IMR-90 (cell line): ENCODE measurements around the gene SLC35A4. TPM values are rescaled to one million over a fixed set of nuclear protein-coding genes. Genes with fewer than 3 reads are reported as not detected.

Experiments used
- ATAC-seq: fragments of 200-7000 bp; cut with Tn5 transposase; 2 replicates; pipeline ENCODE4 v1.9.1; 2020; ENCODE audit warnings: low read depth, mild to moderate bottlenecking, moderate library complexity
- BruUV-seq: library from RNA; stranded (reverse); fragments of 400-500 nt; replicated peaks from 2 replicates; lab custom pipeline; 2021; lab: Mats Ljungman, UMichigan
- CTCF ChIA-PET: fragments of 300-600 bp; formaldehyde crosslinking; extraction: SDS; loops from one replicate; lab custom pipeline; 2021; ENCODE audit warnings: antibody characterized with exemption; lab: Yijun Ruan, JAX
- POLR2A ChIA-PET: fragments of 300-600 bp; sonication (Branson Sonifier 250); formaldehyde crosslinking; loops from one replicate; lab custom pipeline; 2022; ENCODE audit warnings: antibody characterized with exemption; ENCODE audit not compliant: unreplicated experiment; lab: Charles Lee
- DNase-seq: peaks from one replicate; pipeline ENCODE4 v3.0.0; 2013
- H2AFZ ChIP-seq: replicated peaks from 2 replicates; pipeline ENCODE3; 2013; ENCODE audit warnings: low read length, mild to moderate bottlenecking; ENCODE audit not compliant: poor library complexity
- H2AK5ac ChIP-seq: 2 replicates; pipeline ENCODE4 v1.6.1; 2013; ENCODE audit warnings: low read depth, low read length, inconsistent platforms
- H2AK9ac ChIP-seq: replicated peaks from 2 replicates; pipeline ENCODE3; 2013; ENCODE audit warnings: mild to moderate bottlenecking, low read depth, low read length, moderate library complexity; ENCODE audit not compliant: poor library complexity
- H2BK120ac ChIP-seq: 2 replicates; pipeline ENCODE4 v1.6.1; 2013; ENCODE audit warnings: low read depth, low read length, inconsistent platforms
- H2BK15ac ChIP-seq: 3 replicates; pipeline ENCODE4 v1.6.1; 2013; ENCODE audit warnings: low read depth, low read length, inconsistent platforms
- H2BK20ac ChIP-seq: 2 replicates; pipeline ENCODE4 v1.6.1; 2013; ENCODE audit warnings: low read depth, mild to moderate bottlenecking, inconsistent platforms, low read length, moderate library complexity
- H2BK5ac ChIP-seq: 2 replicates; pipeline ENCODE4 v1.6.1; 2013; ENCODE audit warnings: mild to moderate bottlenecking, low read depth, low read length, inconsistent platforms; ENCODE audit not compliant: poor library complexity, severe bottlenecking
- H3K14ac ChIP-seq: replicated peaks from 2 replicates; pipeline ENCODE4 v1.6.1; 2013; ENCODE audit warnings: low read depth, low read length, inconsistent platforms
- H3K18ac ChIP-seq: 2 replicates; pipeline ENCODE4 v1.6.1; 2013; ENCODE audit warnings: low read depth, low read length, control low read depth
- H3K23ac ChIP-seq: 2 replicates; pipeline ENCODE4 v1.6.1; 2013; ENCODE audit warnings: low read depth, low read length, inconsistent platforms
- H3K27ac ChIP-seq: 2 replicates; pipeline ENCODE4 v1.5.1; 2013; ENCODE audit warnings: mild to moderate bottlenecking, control low read depth, low read length; ENCODE audit not compliant: insufficient read depth
- H3K27me3 ChIP-seq: 2 replicates; pipeline ENCODE4 v1.6.1; 2013; ENCODE audit warnings: low read length; ENCODE audit not compliant: control insufficient read depth, insufficient read depth
- H3K36me3 ChIP-seq: 2 replicates; pipeline ENCODE4 v1.6.1; 2013; ENCODE audit warnings: low read length, mixed read lengths; ENCODE audit not compliant: control insufficient read depth, insufficient read depth
- H3K4ac ChIP-seq: 2 replicates; pipeline ENCODE4 v1.6.1; 2013; ENCODE audit warnings: low read depth, low read length, inconsistent platforms
- H3K4me1 ChIP-seq: 2 replicates; pipeline ENCODE4 v1.6.1; 2013; ENCODE audit warnings: low read length, mixed read lengths; ENCODE audit not compliant: control insufficient read depth, insufficient read depth
- H3K4me2 ChIP-seq: 2 replicates; pipeline ENCODE4 v1.6.1; 2013; ENCODE audit warnings: low read depth, mild to moderate bottlenecking, control low read depth, low read length, moderate library complexity
- H3K4me3 ChIP-seq: 2 replicates; pipeline ENCODE4 v1.5.1; 2013; ENCODE audit warnings: low read depth, mild to moderate bottlenecking, control low read depth, low read length, moderate library complexity; ENCODE audit not compliant: insufficient read depth
- H3K56ac ChIP-seq: 2 replicates; pipeline ENCODE4 v1.6.1; 2013; ENCODE audit warnings: low read length, inconsistent platforms; ENCODE audit not compliant: insufficient read depth; ENCODE audit errors: extremely low read depth
- H3K79me1 ChIP-seq, 2 experiments: 2 replicates each; pipeline ENCODE4 v1.6.1; 2013; ENCODE audit warnings: low read length in 2 of 2, inconsistent platforms in 1 of 2, low read depth in 1 of 2
- H3K9ac ChIP-seq: 2 replicates; pipeline ENCODE4 v1.6.1; 2013; ENCODE audit warnings: low read depth, low read length, control low read depth
- H3K9me1 ChIP-seq: 2 replicates; pipeline ENCODE4 v1.6.1; 2013; ENCODE audit warnings: low read length, inconsistent platforms; ENCODE audit not compliant: insufficient read depth
- H3K9me3 ChIP-seq: 2 replicates; pipeline ENCODE4 v1.6.1; 2013; ENCODE audit warnings: low read length; ENCODE audit not compliant: control insufficient read depth, insufficient read depth
- H4K20me1 ChIP-seq: 2 replicates; pipeline ENCODE4 v1.6.1; 2013; ENCODE audit warnings: low read length, inconsistent platforms; ENCODE audit not compliant: insufficient read depth
- H4K5ac ChIP-seq: 2 replicates; pipeline ENCODE4 v1.6.1; 2013; ENCODE audit warnings: mild to moderate bottlenecking, low read depth, low read length, control low read depth
- H4K8ac ChIP-seq, 2 experiments: 2 replicates each; pipeline ENCODE4 v1.6.1; 2013; ENCODE audit warnings: low read depth in 2 of 2, low read length in 2 of 2, control low read depth in 1 of 2, inconsistent platforms in 1 of 2
- H4K91ac ChIP-seq: 2 replicates; pipeline ENCODE4 v1.6.1; 2013; ENCODE audit warnings: low read depth, low read length, inconsistent platforms; ENCODE audit not compliant: insufficient read depth
- BHLHE40 ChIP-seq: fragments of 150-350 bp; IDR thresholded peaks from 2 replicates; pipeline ENCODE4 v1.6.1; 2016; ENCODE audit warnings: mild to moderate bottlenecking, low read depth, low read length
- CEBPB ChIP-seq: IDR thresholded peaks from 2 replicates; pipeline ENCODE4 v1.6.1; 2012; ENCODE audit warnings: low read depth, low read length, improper control_type of control experiment
- CHD1 ChIP-seq: IDR thresholded peaks from 2 replicates; pipeline ENCODE4 v1.6.1; 2012; ENCODE audit warnings: low read depth, low read length, improper control_type of control experiment
- FOS ChIP-seq: fragments of 150-350 bp; IDR thresholded peaks from 2 replicates; pipeline ENCODE4 v1.6.1; 2016; ENCODE audit warnings: low read depth, low read length
- MAFK ChIP-seq: IDR thresholded peaks from 2 replicates; pipeline ENCODE4 v1.6.1; 2012; ENCODE audit warnings: low read depth, low read length, improper control_type of control experiment
- MAZ ChIP-seq: IDR thresholded peaks from 2 replicates; pipeline ENCODE4 v1.6.1; 2012; ENCODE audit warnings: low read depth, mild to moderate bottlenecking, low read length, improper control_type of control experiment, moderate library complexity, borderline replicate concordance
- MXI1 ChIP-seq: IDR thresholded peaks from 2 replicates; pipeline ENCODE4 v1.6.1; 2012; ENCODE audit warnings: low read depth, mild to moderate bottlenecking, low read length, moderate library complexity, borderline replicate concordance
- NFE2L2 ChIP-seq: fragments of 150-350 bp; IDR thresholded peaks from 2 replicates; pipeline ENCODE4 v1.6.1; 2016; ENCODE audit warnings: low read depth, mild to moderate bottlenecking, low read length
- POLR2A ChIP-seq: IDR thresholded peaks from 2 replicates; pipeline ENCODE4 v1.6.1; 2012; ENCODE audit warnings: mild to moderate bottlenecking, low read depth, low read length
- RAD21 ChIP-seq: IDR thresholded peaks from 2 replicates; pipeline ENCODE4 v1.6.1; 2012; ENCODE audit warnings: low read length, improper control_type of control experiment
- RCOR1 ChIP-seq: IDR thresholded peaks from 2 replicates; pipeline ENCODE4 v1.6.1; 2012; ENCODE audit warnings: mild to moderate bottlenecking, low read length, improper control_type of control experiment; ENCODE audit not compliant: insufficient replicate concordance
- RFX5 ChIP-seq: IDR thresholded peaks from 2 replicates; pipeline ENCODE4 v1.8.0; 2012; ENCODE audit warnings: low read depth, mild to moderate bottlenecking, low read length, moderate library complexity
- SMC3 ChIP-seq: fragments of 150-350 bp; IDR thresholded peaks from 2 replicates; pipeline ENCODE4 v1.6.1; 2016; ENCODE audit warnings: low read depth, mild to moderate bottlenecking, antibody characterized with exemption, low read length, moderate library complexity
- WGBS, 2 experiments: methylation state at CpG; one replicate each; pipeline versions ENCODE4 v1.1.5 to v1.1.7; 2013; ENCODE audit warnings: missing lambda C conversion rate in 2 of 2; ENCODE audit not compliant: insufficient read length in 1 of 2; ENCODE audit errors: extremely low coverage in 2 of 2; 5-methylcytosine and 5-hydroxymethylcytosine counted together
- dilution Hi-C: fragments of 300-500 bp; cut with HindIII; formaldehyde crosslinking; loops from one replicate; pipeline ENCODE4 v1.14.3; 2018; ENCODE audit warnings: low sequenced_read_pairs; ENCODE audit not compliant: unreplicated experiment
- in situ Hi-C: fragments of 300-500 bp; cut with MboI; formaldehyde crosslinking; loops from 3 replicates; pipeline ENCODE4 v1.14.3; 2019; ENCODE audit warnings: low sequenced_read_pairs, inconsistent platforms, mixed read lengths
- intact Hi-C: fragments of 100-400 bp; cut with micrococcal nuclease; formaldehyde crosslinking; loops from 2 replicates; pipeline ENCODE4 v1.10.0; 2022
- polyA plus RNA-seq, 3 experiments: library from polyadenylated mRNA; depleted of rRNA; stranded (reverse); fragments of >200 nt; gene quantifications; 2 replicates each; pipeline ENCODE4 v1.2.3, GENCODE V29; 2012; ENCODE audit warnings: low replicate concordance in 1 of 3
- total RNA-seq: library from RNA; depleted of rRNA; stranded (reverse); fragments of >200 nt; gene quantifications from 2 replicates; pipeline ENCODE4 v1.2.3, GENCODE V29; 2012
- TF ChIP-seq, protein P1 (sequence below): fragments of 150-350 bp; IDR thresholded peaks from 2 replicates; pipeline ENCODE4 v1.6.1; 2017; ENCODE audit warnings: mild to moderate bottlenecking, antibody characterized with exemption, low read length, low read depth
- TF ChIP-seq, protein P2 (sequence below): conservative IDR thresholded peaks from 2 replicates; pipeline ENCODE4 v1.5.1; 2012; ENCODE audit warnings: mild to moderate bottlenecking, low read depth, low read length, improper control_type of control experiment
- TF ChIP-seq, protein P3 (sequence below): fragments of 150-350 bp; IDR thresholded peaks from 2 replicates; pipeline ENCODE4 v1.6.1; 2016; ENCODE audit warnings: low read depth, mild to moderate bottlenecking, low read length, moderate library complexity, borderline replicate concordance

Gene SLC35A4
- total and polyA plus RNA-seq, 2 of the 4 experiments (the other 2 are of a cell fraction), result 19.2 to 66.4 TPM

DNA sequence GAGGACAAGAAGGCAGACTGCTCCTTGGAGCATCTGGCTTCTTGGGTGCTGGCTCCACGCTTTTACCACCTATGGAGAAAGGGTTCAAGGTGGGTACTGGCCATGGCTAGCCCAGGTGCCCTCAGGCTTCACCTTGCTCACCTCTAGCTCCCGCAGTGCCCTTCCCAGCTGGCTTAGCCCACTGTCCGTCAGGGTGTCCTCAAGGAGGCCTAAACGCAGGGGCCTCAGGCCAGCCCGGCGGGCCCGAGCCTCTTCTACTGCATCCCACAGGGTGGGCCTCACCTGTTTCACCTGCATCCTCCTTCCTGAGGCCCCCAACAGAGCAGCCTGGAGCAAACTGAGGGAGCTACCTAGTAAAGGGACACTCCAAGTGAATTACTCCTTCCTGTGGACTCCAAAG, 9.1 kb downstream of the SLC35A4 start:
- H3K4ac ChIP-seq, result no peak overlapping the region
- H3K23ac ChIP-seq, result no peak overlapping the region
- H2AK9ac ChIP-seq, result no peak overlapping the region
- no peaks in the 10 kb centered on the region for H4K20me1 ChIP-seq
- no peak overlapping the region for H3K56ac ChIP-seq
- peaks cover 2% of the 10 kb centered on the region; the same call in 1 of the 2 replicates for H3K9me1 ChIP-seq
- H4K8ac ChIP-seq, result no peak overlapping the region
- H3K9me3 ChIP-seq, result no peaks in the 10 kb centered on the region
- no peak overlapping the region for H3K27ac ChIP-seq
- H3K36me3 ChIP-seq, result peaks cover 2% of the 10 kb centered on the region; the same call in 1 of the 2 replicates
- no peak overlapping the region for H4K91ac ChIP-seq
- peaks cover 0 to under 1% of the 10 kb centered on the region in 2 experiments; a peak in 2 of 4 replicates for H3K79me1 ChIP-seq
- no peak overlapping the region for H3K4me3 ChIP-seq
- dilution Hi-C loops, result no loop called here
- no peaks in the 10 kb centered on the region for H3K27me3 ChIP-seq
- H3K18ac ChIP-seq, result no peak overlapping the region
- intact Hi-C loops, result no loop called here
- in situ Hi-C loops, result no loop called here
- peaks cover 5% of the 10 kb centered on the region; the same call in 1 of the 2 replicates for H3K4me1 ChIP-seq
- no peak overlapping the region for H2BK20ac ChIP-seq
- TF ChIP-seq MXI1, result no peak
- no peak for TF ChIP-seq BHLHE40
- no peak for TF ChIP-seq RFX5
- no peak for TF ChIP-seq POLR2A
- TF ChIP-seq, protein P1, sequence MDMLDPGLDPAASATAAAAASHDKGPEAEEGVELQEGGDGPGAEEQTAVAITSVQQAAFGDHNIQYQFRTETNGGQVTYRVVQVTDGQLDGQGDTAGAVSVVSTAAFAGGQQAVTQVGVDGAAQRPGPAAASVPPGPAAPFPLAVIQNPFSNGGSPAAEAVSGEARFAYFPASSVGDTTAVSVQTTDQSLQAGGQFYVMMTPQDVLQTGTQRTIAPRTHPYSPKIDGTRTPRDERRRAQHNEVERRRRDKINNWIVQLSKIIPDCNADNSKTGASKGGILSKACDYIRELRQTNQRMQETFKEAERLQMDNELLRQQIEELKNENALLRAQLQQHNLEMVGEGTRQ, result no peak
- no peak for TF ChIP-seq MAZ
- no peak for TF ChIP-seq CEBPB
- no peak for TF ChIP-seq FOS
- TF ChIP-seq, protein P2, sequence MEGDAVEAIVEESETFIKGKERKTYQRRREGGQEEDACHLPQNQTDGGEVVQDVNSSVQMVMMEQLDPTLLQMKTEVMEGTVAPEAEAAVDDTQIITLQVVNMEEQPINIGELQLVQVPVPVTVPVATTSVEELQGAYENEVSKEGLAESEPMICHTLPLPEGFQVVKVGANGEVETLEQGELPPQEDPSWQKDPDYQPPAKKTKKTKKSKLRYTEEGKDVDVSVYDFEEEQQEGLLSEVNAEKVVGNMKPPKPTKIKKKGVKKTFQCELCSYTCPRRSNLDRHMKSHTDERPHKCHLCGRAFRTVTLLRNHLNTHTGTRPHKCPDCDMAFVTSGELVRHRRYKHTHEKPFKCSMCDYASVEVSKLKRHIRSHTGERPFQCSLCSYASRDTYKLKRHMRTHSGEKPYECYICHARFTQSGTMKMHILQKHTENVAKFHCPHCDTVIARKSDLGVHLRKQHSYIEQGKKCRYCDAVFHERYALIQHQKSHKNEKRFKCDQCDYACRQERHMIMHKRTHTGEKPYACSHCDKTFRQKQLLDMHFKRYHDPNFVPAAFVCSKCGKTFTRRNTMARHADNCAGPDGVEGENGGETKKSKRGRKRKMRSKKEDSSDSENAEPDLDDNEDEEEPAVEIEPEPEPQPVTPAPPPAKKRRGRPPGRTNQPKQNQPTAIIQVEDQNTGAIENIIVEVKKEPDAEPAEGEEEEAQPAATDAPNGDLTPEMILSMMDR, result no peak
- TF ChIP-seq SMC3, result no peak
- TF ChIP-seq, protein P3, sequence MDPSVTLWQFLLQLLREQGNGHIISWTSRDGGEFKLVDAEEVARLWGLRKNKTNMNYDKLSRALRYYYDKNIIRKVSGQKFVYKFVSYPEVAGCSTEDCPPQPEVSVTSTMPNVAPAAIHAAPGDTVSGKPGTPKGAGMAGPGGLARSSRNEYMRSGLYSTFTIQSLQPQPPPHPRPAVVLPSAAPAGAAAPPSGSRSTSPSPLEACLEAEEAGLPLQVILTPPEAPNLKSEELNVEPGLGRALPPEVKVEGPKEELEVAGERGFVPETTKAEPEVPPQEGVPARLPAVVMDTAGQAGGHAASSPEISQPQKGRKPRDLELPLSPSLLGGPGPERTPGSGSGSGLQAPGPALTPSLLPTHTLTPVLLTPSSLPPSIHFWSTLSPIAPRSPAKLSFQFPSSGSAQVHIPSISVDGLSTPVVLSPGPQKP, result no peak
- TF ChIP-seq NFE2L2, result no peak
- TF ChIP-seq RCOR1, result no peak
- TF ChIP-seq MAFK, result no peak
- no peak for TF ChIP-seq RAD21
- TF ChIP-seq CHD1, result no peak
- 100% methylated on average over 2 of the region's 7 CpGs; no CpG with 5 or more reads in 1 of the 2 experiments for WGBS, 2 experiments
- H2AFZ ChIP-seq, result no peak overlapping the region
- H3K9ac ChIP-seq, result no peak overlapping the region
- no peak overlapping the region for H3K14ac ChIP-seq
- no peak overlapping the region for H4K5ac ChIP-seq
- ChIA-PET CTCF (no interaction called here), POLR2A (interaction anchor here (0.6 kb wide), 1 partner anchor 26 kb away, joined by 4 read pairs; the partner anchor contains the start of gene EIF4EBP3)
- no peak overlapping the region for H2BK120ac ChIP-seq
- no peak overlapping the region for H3K4me2 ChIP-seq
- H2BK15ac ChIP-seq, result no peak overlapping the region
- DNase-seq, result no peak
- H2AK5ac ChIP-seq, result no peak overlapping the region
- no TSS peak for BruUV-seq
- ATAC-seq, result no peak
- H2BK5ac ChIP-seq, result no peak overlapping the region
